Measurements from ENCODE around the gene OR6N1.

DNA sequence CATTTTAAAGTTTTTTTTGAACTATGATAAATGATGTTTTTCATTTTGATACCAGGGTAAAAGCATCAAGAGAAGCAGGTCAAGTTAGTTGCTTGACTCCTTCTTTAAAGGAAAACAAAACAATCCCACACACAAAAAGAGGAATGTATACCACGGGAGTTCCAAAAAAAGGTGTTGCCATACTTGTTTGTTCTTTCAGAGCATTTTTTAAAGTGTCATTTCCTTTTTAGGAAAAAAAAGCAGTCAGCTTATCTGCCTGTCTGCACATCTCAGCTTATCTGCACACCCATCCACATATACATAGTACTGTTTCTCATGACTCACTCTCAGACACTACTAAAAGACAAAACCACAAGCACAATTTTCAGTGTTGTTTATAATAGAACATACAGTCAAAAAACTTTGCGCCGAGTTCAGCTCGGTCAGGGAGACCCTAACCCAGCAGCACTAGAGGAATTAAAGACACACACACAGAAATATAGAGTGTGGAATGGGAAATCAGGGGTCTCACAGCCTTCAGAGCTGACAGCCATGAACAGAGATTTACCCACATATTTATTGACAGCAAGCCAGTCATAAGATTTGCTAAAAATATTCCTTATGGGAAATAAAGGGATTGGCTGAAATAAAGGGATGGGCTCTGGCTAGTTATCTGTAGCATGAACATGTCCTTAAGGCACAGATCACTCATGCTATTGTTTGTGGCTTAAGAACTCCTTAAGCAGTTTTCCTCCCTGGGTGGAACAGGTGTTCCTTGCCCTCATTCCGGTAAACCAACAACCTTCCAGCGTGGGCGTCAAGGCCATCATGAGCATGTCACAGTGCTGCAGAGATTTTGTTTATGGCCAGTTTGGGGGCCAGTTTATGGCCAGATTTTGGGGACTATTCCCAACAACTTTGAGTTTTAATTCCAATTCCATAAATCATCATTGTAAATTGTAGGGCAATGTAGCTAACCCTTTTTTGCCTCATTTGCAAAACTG, 47.8 kb upstream of the OR6N1 start:
- TF ChIP-seq TAF1 (IDR thresholded peaks at IDR 0.05; ENCODE audit: low read depth) (no peak), CEBPB (IDR thresholded peaks at IDR 0.05) (no peak), TCF12 (IDR thresholded peaks at IDR 0.05; ENCODE audit: low read depth) (no peak), EP300 (IDR thresholded peaks at IDR 0.05; ENCODE audit: borderline replicate concordance) (no peak), EGR1 (IDR thresholded peaks at IDR 0.05) (no peak), ZBTB7A (IDR thresholded peaks at IDR 0.05; ENCODE audit: low read depth) (no peak), TEAD4 (IDR thresholded peaks at IDR 0.05) (no peak)
- TF ChIP-seq, protein P1, sequence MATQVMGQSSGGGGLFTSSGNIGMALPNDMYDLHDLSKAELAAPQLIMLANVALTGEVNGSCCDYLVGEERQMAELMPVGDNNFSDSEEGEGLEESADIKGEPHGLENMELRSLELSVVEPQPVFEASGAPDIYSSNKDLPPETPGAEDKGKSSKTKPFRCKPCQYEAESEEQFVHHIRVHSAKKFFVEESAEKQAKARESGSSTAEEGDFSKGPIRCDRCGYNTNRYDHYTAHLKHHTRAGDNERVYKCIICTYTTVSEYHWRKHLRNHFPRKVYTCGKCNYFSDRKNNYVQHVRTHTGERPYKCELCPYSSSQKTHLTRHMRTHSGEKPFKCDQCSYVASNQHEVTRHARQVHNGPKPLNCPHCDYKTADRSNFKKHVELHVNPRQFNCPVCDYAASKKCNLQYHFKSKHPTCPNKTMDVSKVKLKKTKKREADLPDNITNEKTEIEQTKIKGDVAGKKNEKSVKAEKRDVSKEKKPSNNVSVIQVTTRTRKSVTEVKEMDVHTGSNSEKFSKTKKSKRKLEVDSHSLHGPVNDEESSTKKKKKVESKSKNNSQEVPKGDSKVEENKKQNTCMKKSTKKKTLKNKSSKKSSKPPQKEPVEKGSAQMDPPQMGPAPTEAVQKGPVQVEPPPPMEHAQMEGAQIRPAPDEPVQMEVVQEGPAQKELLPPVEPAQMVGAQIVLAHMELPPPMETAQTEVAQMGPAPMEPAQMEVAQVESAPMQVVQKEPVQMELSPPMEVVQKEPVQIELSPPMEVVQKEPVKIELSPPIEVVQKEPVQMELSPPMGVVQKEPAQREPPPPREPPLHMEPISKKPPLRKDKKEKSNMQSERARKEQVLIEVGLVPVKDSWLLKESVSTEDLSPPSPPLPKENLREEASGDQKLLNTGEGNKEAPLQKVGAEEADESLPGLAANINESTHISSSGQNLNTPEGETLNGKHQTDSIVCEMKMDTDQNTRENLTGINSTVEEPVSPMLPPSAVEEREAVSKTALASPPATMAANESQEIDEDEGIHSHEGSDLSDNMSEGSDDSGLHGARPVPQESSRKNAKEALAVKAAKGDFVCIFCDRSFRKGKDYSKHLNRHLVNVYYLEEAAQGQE (IDR thresholded peaks at IDR 0.05; ENCODE audit: low read depth): no peak
- TF ChIP-seq, protein P2, sequence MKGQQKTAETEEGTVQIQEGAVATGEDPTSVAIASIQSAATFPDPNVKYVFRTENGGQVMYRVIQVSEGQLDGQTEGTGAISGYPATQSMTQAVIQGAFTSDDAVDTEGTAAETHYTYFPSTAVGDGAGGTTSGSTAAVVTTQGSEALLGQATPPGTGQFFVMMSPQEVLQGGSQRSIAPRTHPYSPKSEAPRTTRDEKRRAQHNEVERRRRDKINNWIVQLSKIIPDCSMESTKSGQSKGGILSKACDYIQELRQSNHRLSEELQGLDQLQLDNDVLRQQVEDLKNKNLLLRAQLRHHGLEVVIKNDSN (IDR thresholded peaks at IDR 0.05): no peak
